Trophoblast cell (in vitro differentiated cells and primary cell): Measurements from ENCODE around the gene HLA-DQB1.
A peak's percentile ranks its signal among the peaks of the same experiment; 100 is the strongest.

Source experiments
- DNase-seq, 2 donors: peaks; one replicate each; pipeline ENCODE4 v3.0.0-alpha.2; 2016
- H2AFZ ChIP-seq: 2 replicates; pipeline ENCODE4 v1.6.1; 2013; ENCODE audit warnings: low read length, moderate library complexity, mild to moderate bottlenecking; ENCODE audit not compliant: insufficient read depth, poor library complexity
- H2AK5ac ChIP-seq: 2 replicates; pipeline ENCODE4 v1.6.1; 2013; ENCODE audit warnings: mild to moderate bottlenecking, low read length
- H2BK120ac ChIP-seq: 2 replicates; pipeline ENCODE4 v1.6.1; 2013; ENCODE audit warnings: low read length, mild to moderate bottlenecking, moderate library complexity; ENCODE audit not compliant: insufficient read depth, poor library complexity
- H2BK12ac ChIP-seq: 2 replicates; pipeline ENCODE4 v1.6.1; 2013; ENCODE audit warnings: mild to moderate bottlenecking, low read length, moderate library complexity
- H2BK5ac ChIP-seq: 2 replicates; pipeline ENCODE4 v1.6.1; 2013; ENCODE audit warnings: low read length, low read depth, moderate library complexity, mild to moderate bottlenecking; ENCODE audit not compliant: poor library complexity
- H3K14ac ChIP-seq: 2 replicates; pipeline ENCODE4 v1.6.1; 2013; ENCODE audit warnings: mild to moderate bottlenecking, low read length
- H3K18ac ChIP-seq: 2 replicates; pipeline ENCODE4 v1.6.1; 2013; ENCODE audit warnings: mild to moderate bottlenecking, low read length
- H3K23ac ChIP-seq: 2 replicates; pipeline ENCODE4 v1.6.1; 2013; ENCODE audit warnings: low read length
- H3K27ac ChIP-seq: 2 replicates; pipeline ENCODE4 v1.5.1; 2013; ENCODE audit warnings: low read depth, mild to moderate bottlenecking, inconsistent platforms, low read length, moderate library complexity
- H3K27me3 ChIP-seq: 2 replicates; pipeline ENCODE4 v1.6.1; 2013; ENCODE audit warnings: inconsistent platforms, mild to moderate bottlenecking, low read length, moderate library complexity; ENCODE audit not compliant: insufficient read depth
- H3K36me3 ChIP-seq, 2 experiments: 1 replicate in 1 of 2; 2 replicates in 1 of 2; pipeline ENCODE4 v1.6.1; 2013; ENCODE audit warnings: low read length in 2 of 2, mild to moderate bottlenecking in 2 of 2, moderate library complexity in 1 of 2; ENCODE audit not compliant: insufficient read depth in 2 of 2, control insufficient read depth in 1 of 2
- H3K4ac ChIP-seq: 2 replicates; pipeline ENCODE4 v1.6.1; 2013; ENCODE audit warnings: low read depth, mild to moderate bottlenecking, low read length, moderate library complexity
- H3K4me1 ChIP-seq, 2 experiments: 1 replicate in 1 of 2; 2 replicates in 1 of 2; pipeline ENCODE4 v1.6.1; 2013; ENCODE audit warnings: low read length in 2 of 2, mild to moderate bottlenecking in 2 of 2, moderate library complexity in 1 of 2; ENCODE audit not compliant: insufficient read depth in 2 of 2, control insufficient read depth in 1 of 2
- H3K4me2 ChIP-seq: 2 replicates; pipeline ENCODE4 v1.6.1; 2013; ENCODE audit warnings: inconsistent platforms, mild to moderate bottlenecking, low read length, moderate library complexity
- H3K4me3 ChIP-seq: 2 replicates; pipeline ENCODE4 v1.5.1; 2013; ENCODE audit warnings: mild to moderate bottlenecking, low read depth, low read length, inconsistent platforms
- H3K79me1 ChIP-seq: one replicate; pipeline ENCODE4 v1.6.1; 2013; ENCODE audit warnings: low read length
- H3K79me2 ChIP-seq: 2 replicates; pipeline ENCODE4 v1.6.1; 2013; ENCODE audit warnings: low read length, mild to moderate bottlenecking; ENCODE audit not compliant: control insufficient read depth, insufficient read depth, poor library complexity
- H3K9ac ChIP-seq: 2 replicates; pipeline ENCODE4 v1.6.1; 2013; ENCODE audit warnings: mild to moderate bottlenecking, low read length
- H3K9me3 ChIP-seq: 2 replicates; pipeline ENCODE4 v1.6.1; 2013; ENCODE audit warnings: low read depth, mild to moderate bottlenecking, control low read depth, inconsistent platforms, low read length; ENCODE audit not compliant: insufficient read depth
- H4K12ac ChIP-seq: 2 replicates; pipeline ENCODE4 v1.6.1; 2013; ENCODE audit warnings: low read depth, mild to moderate bottlenecking, low read length, moderate library complexity
- H4K8ac ChIP-seq: 2 replicates; pipeline ENCODE4 v1.6.1; 2013; ENCODE audit warnings: low read depth, mild to moderate bottlenecking, low read length, moderate library complexity
- H4K91ac ChIP-seq: one replicate; pipeline ENCODE4 v1.6.1; 2013; ENCODE audit warnings: low read depth, mild to moderate bottlenecking, low read length, moderate library complexity
- WGBS: extraction: QIAGEN DNeasy Blood & Tissue Kit; methylation state at CpG from one replicate; pipeline ENCODE4 v1.1.7; 2013; ENCODE audit warnings: missing lambda C conversion rate; ENCODE audit not compliant: insufficient read length, insufficient coverage; ENCODE audit errors: extremely low coverage; 5-methylcytosine and 5-hydroxymethylcytosine counted together

Gene HLA-DQB1

GRCh38 chr6:32614366-32615081 is 51.9 kb downstream of the HLA-DQB1 start:
- no peak overlapping the region for H4K12ac ChIP-seq
- H3K4ac ChIP-seq: no peak overlapping the region
- no peak overlapping the region for H3K9ac ChIP-seq
- no peak for DNase-seq
- H3K9me3 ChIP-seq: no peaks in the 10 kb centered on the region
- no peak overlapping the region for H3K27ac ChIP-seq
- H3K36me3 ChIP-seq: no peaks in the 10 kb centered on the region
- no peak overlapping the region for H3K23ac ChIP-seq
- H3K79me2 ChIP-seq: no peaks in the 10 kb centered on the region
- H4K91ac ChIP-seq: no peak overlapping the region
- H2AK5ac ChIP-seq: no peak overlapping the region
- H3K4me3 ChIP-seq: no peak overlapping the region
- no peak overlapping the region for H2AFZ ChIP-seq
- H3K4me2 ChIP-seq: no peak overlapping the region
- H3K79me1 ChIP-seq: no peaks in the 10 kb centered on the region
- H3K4me1 ChIP-seq: peaks cover 0 to 2% of the 10 kb centered on the region in 2 experiments
- H4K8ac ChIP-seq: no peak overlapping the region
- no peaks in the 10 kb centered on the region for H3K27me3 ChIP-seq
- H2BK5ac ChIP-seq: no peak overlapping the region
- no peak overlapping the region for H2BK12ac ChIP-seq
- no peak overlapping the region for H3K18ac ChIP-seq
- H3K14ac ChIP-seq: no peak overlapping the region
- H2BK120ac ChIP-seq: no peak overlapping the region
- WGBS: no CpG with 5 or more reads among the region's 1 CpG

- Histone ChIP-seq H3K14ac (no peak overlapping the region), H4K91ac (no peak overlapping the region), H3K4ac (no peak overlapping the region), H2BK12ac (no peak overlapping the region), H3K4me1 (peaks cover 0 to 2% of the 10 kb centered on the region in 2 experiments), H3K79me1 (no peaks in the 10 kb centered on the region), H3K9ac (no peak overlapping the region), H3K4me2 (no peak overlapping the region), H3K4me3 (no peak overlapping the region), H3K27me3 (no peaks in the 10 kb centered on the region), H3K36me3 (no peaks in the 10 kb centered on the region), H4K12ac (no peak overlapping the region), H3K27ac (no peak overlapping the region), H4K8ac (no peak overlapping the region), H3K18ac (no peak overlapping the region), H3K9me3 (no peaks in the 10 kb centered on the region), H2BK120ac (no peak overlapping the region), H2AK5ac (no peak overlapping the region), H2AFZ (no peak overlapping the region), H3K79me2 (no peaks in the 10 kb centered on the region), H3K23ac (no peak overlapping the region), H2BK5ac (no peak overlapping the region)
- no CpG with 5 or more reads among the region's 6 CpGs for whole genome bisulfite sequencing
- no peak for DNase-seq
Observed at GRCh38 chr6:32613475-32613874, 53.0 kb downstream of the HLA-DQB1 start.

- Histone ChIP-seq H3K9me3 (no peaks in the 10 kb centered on the region), H3K23ac (no peak overlapping the region), H4K91ac (no peak overlapping the region), H3K4me3 (no peak overlapping the region), H3K4me2 (no peak overlapping the region), H3K4me1 (peaks cover 0 to 2% of the 10 kb centered on the region in 2 experiments), H4K8ac (no peak overlapping the region), H3K14ac (no peak overlapping the region), H2BK120ac (no peak overlapping the region), H2BK12ac (no peak overlapping the region), H2AFZ (no peak overlapping the region), H3K27me3 (no peaks in the 10 kb centered on the region), H3K4ac (no peak overlapping the region), H4K12ac (no peak overlapping the region), H3K9ac (no peak overlapping the region), H2BK5ac (no peak overlapping the region), H3K27ac (no peak overlapping the region), H2AK5ac (no peak overlapping the region), H3K36me3 (no peaks in the 10 kb centered on the region), H3K79me2 (no peaks in the 10 kb centered on the region), H3K79me1 (no peaks in the 10 kb centered on the region), H3K18ac (no peak overlapping the region)
- peak in 1 of 2 donors; percentile 33 for DNase-seq
- no CpG with 5 or more reads among the region's 3 CpGs for WGBS
Observed at GRCh38 chr6:32610682-32611296, 55.7 kb downstream of the HLA-DQB1 start.

- peak; percentile 93 to 97 for DNase-seq
- Histone ChIP-seq H3K79me1 (no peaks in the 10 kb centered on the region), H3K9me3 (no peaks in the 10 kb centered on the region), H3K36me3 (no peaks in the 10 kb centered on the region), H3K4me2 (peak overlapping the region; percentile 21), H3K4me3 (no peak overlapping the region), H2AK5ac (no peak overlapping the region), H2BK120ac (no peak overlapping the region), H3K14ac (no peak overlapping the region), H4K8ac (no peak overlapping the region), H3K4me1 (peaks cover 0 to 2% of the 10 kb centered on the region in 2 experiments), H3K27ac (no peak overlapping the region), H2AFZ (no peak overlapping the region), H4K12ac (no peak overlapping the region), H3K23ac (no peak overlapping the region), H3K9ac (no peak overlapping the region), H3K27me3 (no peaks in the 10 kb centered on the region), H3K79me2 (no peaks in the 10 kb centered on the region), H3K18ac (no peak overlapping the region), H2BK12ac (no peak overlapping the region), H2BK5ac (no peak overlapping the region), H3K4ac (no peak overlapping the region), H4K91ac (no peak overlapping the region)
- 100% methylated on average over 1 of the region's 8 CpGs for WGBS
Observed at GRCh38 chr6:32609731-32610640, 56.5 kb downstream of the HLA-DQB1 start.
